ENCODE measurements around the gene FASTK. TPM values are rescaled to one million over a fixed set of nuclear protein-coding genes. Genes with fewer than 3 reads are reported as not detected.

Gene FASTK
- polyA plus RNA-seq, 1 donor (not counting 4 experiments of a cell fraction or from before 2014, with no cell fraction given): 27.2 TPM

DNA sequence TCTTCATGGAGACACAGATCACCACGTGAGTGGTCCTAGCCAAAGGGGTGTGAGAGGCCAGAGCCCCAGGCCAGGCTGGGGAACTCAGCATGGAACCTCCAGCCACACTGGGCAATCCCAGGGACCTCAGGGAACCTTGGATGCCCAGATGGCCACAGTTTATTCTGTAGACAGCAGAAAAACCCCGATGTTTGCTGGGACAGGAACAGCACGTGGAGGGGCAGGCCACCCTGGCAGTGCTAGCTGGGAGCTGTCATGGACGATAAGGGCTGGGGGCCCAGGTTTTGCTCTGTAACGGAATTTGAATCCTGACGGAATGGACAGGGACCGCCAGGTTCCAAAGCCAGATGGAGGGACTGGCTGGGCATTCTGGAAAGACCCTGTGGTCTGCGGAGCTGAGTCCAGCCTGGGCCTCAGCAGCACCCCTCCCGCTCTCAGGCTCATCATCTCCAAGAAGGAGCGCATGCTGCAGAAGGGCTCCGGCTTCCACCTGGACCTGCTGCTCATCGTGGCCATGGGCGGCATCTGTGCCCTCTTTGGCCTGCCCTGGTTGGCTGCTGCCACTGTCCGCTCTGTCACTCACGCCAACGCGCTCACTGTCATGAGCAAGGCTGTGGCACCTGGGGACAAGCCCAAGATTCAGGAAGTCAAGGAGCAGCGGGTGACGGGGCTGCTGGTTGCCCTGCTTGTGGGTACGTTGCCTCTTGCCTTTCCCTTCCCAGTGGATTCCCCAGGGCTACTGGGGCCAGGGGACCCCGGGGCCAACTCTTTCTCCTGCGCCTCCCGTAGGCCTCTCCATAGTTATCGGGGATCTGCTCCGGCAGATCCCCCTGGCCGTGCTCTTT is 5.6 kb downstream of the FASTK start:
- FAIRE-seq (no peak), DNase-seq (ENCODE audit: low read depth, low spot score) (no peak)
- Histone ChIP-seq H3K4me2 (ENCODE audit: control insufficient read depth, extremely low read depth, insufficient read depth, low read depth, low read length) (no peak overlapping the region), H3K79me2 (ENCODE audit: control insufficient read depth, insufficient read depth, low read length) (peaks cover 14% of the 10 kb centered on the region), H2AFZ (ENCODE audit: control insufficient read depth, low read length) (no peak overlapping the region), H3K9ac (ENCODE audit: control insufficient read depth, extremely low read depth, insufficient read depth, low read length) (no peak overlapping the region), H3K4me1 (ENCODE audit: control insufficient read depth, extremely low read depth, insufficient read depth, low read length) (peaks cover 6% of the 10 kb centered on the region), H3K9me1 (ENCODE audit: control insufficient read depth, extremely low read depth, insufficient read depth, low read length) (no peaks in the 10 kb centered on the region), H3K4me3 (ENCODE audit: control insufficient read depth in 2 of 3, extremely low read depth in 1 of 3, insufficient read depth in 2 of 3, low read depth in 1 of 3, low read length in 3 of 3) (no peak overlapping the region), H3K9me3 (ENCODE audit: control insufficient read depth, low read depth, low read length) (no peaks in the 10 kb centered on the region), H3K27me3 (ENCODE audit: control insufficient read depth, extremely low read depth, insufficient read depth, low read length) (no peaks in the 10 kb centered on the region), H3K27ac (ENCODE audit: control insufficient read depth, insufficient read depth, low read length) (no peak overlapping the region), H4K20me1 (ENCODE audit: control insufficient read depth, extremely low read depth, insufficient read depth, low read length) (peaks cover 2% of the 10 kb centered on the region), H3K36me3 (ENCODE audit: control insufficient read depth in 2 of 2, extremely low read depth in 1 of 2, insufficient read depth in 2 of 2, low read length in 2 of 2) (peaks cover 27 to 35% of the 10 kb centered on the region in 2 experiments)
- dilution Hi-C loops (cut with MboI; ENCODE audit: extremely low pct_ligation_motif_present, low sequenced_read_pairs): no loop called here
- TF ChIP-seq EZH2 (IDR thresholded peaks at IDR 0.05; ENCODE audit: low read length) (no peak), CTCF (optimal IDR thresholded peaks at IDR 0.05 in 1 of 3, IDR thresholded peaks at IDR 0.05 in 1 of 3, conservative IDR thresholded peaks at IDR 0.05 in 1 of 3; ENCODE audit: extremely low read depth in 1 of 3, insufficient read depth in 2 of 3, low read length in 3 of 3) (no peak)

DNA sequence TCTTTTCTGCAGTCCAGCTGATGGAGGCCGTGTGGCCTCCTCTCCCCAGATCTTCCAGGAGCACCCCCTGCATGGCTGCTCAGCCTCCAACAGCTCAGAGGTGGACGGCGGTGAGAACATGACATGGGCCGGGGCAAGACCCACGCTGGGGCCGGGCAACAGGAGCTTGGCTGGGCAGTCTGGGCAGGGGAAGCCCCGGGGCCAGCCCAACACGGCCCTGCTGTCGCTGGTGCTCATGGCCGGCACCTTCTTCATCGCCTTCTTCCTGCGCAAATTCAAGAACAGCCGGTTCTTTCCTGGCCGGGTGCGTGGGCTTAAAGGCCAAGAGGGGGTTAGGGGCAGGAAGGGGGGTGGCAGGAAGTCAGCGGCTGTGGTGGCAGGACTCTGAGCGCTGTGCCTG is 6.6 kb downstream of the FASTK start:
- no peak overlapping the region for H3K9ac ChIP-seq (ENCODE audit: control insufficient read depth, extremely low read depth, insufficient read depth, low read length)
- no peaks in the 10 kb centered on the region for H3K27me3 ChIP-seq (ENCODE audit: control insufficient read depth, extremely low read depth, insufficient read depth, low read length)
- no peak for DNase-seq (ENCODE audit: low read depth, low spot score)
- peaks cover 2% of the 10 kb centered on the region for H4K20me1 ChIP-seq (ENCODE audit: control insufficient read depth, extremely low read depth, insufficient read depth, low read length)
- dilution Hi-C loops (cut with MboI; ENCODE audit: extremely low pct_ligation_motif_present, low sequenced_read_pairs): no loop called here
- TF ChIP-seq EZH2 (IDR thresholded peaks at IDR 0.05; ENCODE audit: low read length) (no peak), CTCF (optimal IDR thresholded peaks at IDR 0.05 in 1 of 3, IDR thresholded peaks at IDR 0.05 in 1 of 3, conservative IDR thresholded peaks at IDR 0.05 in 1 of 3; ENCODE audit: extremely low read depth in 1 of 3, insufficient read depth in 2 of 3, low read length in 3 of 3) (no peak)
- no peak for FAIRE-seq
- no peaks in the 10 kb centered on the region for H3K9me3 ChIP-seq (ENCODE audit: control insufficient read depth, low read depth, low read length)
- H3K27ac ChIP-seq (ENCODE audit: control insufficient read depth, insufficient read depth, low read length): no peak overlapping the region
- peaks cover 36 to 43% of the 10 kb centered on the region in 2 experiments for H3K36me3 ChIP-seq (ENCODE audit: control insufficient read depth in 2 of 2, extremely low read depth in 1 of 2, insufficient read depth in 2 of 2, low read length in 2 of 2)
- no peak overlapping the region for H3K4me3 ChIP-seq (ENCODE audit: control insufficient read depth in 2 of 3, extremely low read depth in 1 of 3, insufficient read depth in 2 of 3, low read depth in 1 of 3, low read length in 3 of 3)
- H2AFZ ChIP-seq (ENCODE audit: control insufficient read depth, low read length): no peak overlapping the region
- H3K9me1 ChIP-seq (ENCODE audit: control insufficient read depth, extremely low read depth, insufficient read depth, low read length): no peaks in the 10 kb centered on the region
- peaks cover 3% of the 10 kb centered on the region for H3K79me2 ChIP-seq (ENCODE audit: control insufficient read depth, insufficient read depth, low read length)
- no peaks in the 10 kb centered on the region for H3K4me1 ChIP-seq (ENCODE audit: control insufficient read depth, extremely low read depth, insufficient read depth, low read length)
- no peak overlapping the region for H3K4me2 ChIP-seq (ENCODE audit: control insufficient read depth, extremely low read depth, insufficient read depth, low read depth, low read length)

Measured in keratinocyte (primary cell).